HG02588 (cell line): ENCODE data around the gene RCC2.
"Not testable (repeated sequence)": the region's sequence is repeated elsewhere in the genome, so short reads cannot be mapped to it uniquely, and the experiment has no call there.

Experiments used
- ATAC-seq: cut with Tn5 transposase; IDR thresholded peaks from one replicate; pipeline ENCODE4 v1.9.1; 2021; ENCODE audit warnings: mild to moderate bottlenecking, moderate library complexity; ENCODE audit not compliant: unreplicated experiment

Gene RCC2

DNA sequence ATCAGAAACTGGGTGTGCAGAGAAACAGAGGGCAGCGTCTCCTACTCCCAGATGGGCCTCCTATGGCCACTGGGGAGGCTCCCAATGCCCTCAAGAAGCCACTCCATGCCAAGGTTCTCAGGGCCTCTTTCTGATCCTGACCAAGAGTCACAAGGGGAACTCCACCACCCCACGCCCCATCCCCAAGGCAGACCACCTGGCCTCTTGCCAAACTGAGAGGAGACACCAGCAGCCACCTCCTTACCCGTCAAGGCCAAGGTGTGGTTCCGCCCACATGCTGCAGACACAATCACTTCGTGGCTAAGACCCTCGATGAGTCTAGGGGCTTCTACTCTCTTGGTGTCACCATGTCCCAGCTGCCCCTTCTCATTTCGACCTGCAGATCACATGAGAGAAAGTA lies 17.0 kb downstream of the RCC2 start:
- ATAC-seq = no peak

DNA sequence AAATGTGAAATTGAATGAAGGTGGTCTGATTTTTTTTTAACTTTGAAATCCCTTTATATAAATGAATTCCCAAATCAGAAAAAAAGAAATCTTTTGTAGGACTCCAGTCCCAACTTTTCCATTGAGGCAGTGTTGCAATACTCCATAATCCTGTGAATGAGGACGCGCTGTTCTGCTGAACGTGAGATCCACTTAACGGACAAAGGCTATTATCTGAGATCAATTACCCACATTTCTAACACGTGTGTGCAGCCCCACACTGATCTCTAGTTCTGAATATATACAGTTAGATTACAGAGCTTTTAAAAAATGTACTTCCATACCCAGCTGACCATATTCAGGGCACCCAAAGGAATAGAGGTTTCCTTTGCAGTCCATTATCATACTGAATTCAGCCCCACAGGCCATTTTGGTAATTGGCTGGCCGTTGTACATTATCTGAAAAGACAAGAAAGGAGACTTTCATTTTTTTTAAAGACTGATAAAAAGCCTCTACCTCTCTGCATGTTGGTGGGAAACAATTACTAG lies 19.0 kb downstream of the RCC2 start:
- no peak for ATAC-seq

DNA sequence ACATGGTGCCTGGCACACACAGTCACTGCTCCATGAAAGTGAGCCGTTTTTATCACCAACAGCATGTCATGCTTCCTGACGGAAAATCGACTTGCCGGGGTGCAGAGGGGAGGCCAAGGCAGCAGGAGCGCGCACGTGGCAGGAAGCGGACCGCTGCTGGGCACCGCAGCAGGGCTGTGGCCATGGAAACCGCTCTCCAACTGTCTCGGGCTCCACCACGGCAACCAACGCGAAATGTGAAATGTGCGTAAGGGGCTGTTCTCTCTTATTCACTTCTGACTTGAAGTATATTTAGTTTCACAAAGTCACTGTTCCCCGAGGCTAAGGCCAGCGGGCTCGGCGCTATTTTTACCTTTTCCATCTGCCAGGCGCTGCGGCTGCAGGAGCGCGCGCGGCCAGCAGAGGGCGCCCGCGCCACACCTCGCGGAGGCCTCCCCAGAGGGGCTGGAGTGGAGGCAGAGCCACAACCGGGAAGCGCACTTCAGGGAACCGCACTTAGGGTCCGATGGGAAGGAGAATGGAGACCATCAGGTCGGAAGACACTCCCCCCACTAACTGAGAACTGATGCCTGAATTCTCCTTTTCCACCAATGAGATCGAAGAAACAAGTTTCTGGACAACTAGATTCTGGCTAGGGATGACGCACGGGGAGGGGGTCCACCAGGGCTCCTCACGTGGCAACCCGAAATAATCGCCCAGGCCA lies 19.7 kb downstream of the RCC2 start:
- ATAC-seq = no peak

DNA sequence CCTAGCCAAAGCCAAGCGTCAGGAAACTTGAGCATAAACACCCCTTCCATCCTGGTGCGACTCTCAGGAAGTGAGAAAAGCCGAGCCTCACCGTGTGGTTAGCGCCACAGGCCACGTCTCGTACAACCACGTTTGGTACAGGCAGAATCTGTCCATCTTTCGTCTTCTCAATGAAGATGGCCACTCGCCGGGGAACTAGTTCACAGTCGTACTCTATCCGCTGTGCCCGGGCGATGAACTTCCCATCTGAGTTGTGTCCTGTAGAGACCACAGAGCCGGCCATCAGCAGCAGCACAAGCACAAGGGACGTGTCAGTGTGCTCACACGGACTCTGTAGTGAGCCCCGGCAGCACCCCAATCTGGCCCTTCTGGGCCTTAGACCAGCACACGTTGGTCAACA lies 23.1 kb downstream of the RCC2 start:
- ATAC-seq = no peak

DNA sequence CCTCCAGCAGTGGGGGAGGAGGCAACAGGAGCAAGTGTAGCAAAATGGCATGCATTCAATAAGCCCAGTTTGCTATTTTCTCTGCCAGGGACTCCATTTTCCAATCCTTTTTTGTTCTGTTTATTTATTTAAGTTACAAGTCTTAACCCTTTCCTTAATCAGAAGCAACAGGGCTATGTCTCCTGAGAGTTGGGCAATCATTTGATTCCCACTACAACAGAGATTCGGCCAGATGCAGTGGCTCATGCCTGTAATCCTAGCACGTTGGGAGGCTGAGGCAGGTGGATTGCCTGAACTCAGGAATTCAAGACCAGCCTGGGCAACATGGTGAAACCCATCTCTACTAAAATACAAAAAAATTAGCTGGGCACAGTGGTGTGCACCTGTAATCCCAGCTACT lies 25.5 kb downstream of the RCC2 start:
- no peak for ATAC-seq

DNA sequence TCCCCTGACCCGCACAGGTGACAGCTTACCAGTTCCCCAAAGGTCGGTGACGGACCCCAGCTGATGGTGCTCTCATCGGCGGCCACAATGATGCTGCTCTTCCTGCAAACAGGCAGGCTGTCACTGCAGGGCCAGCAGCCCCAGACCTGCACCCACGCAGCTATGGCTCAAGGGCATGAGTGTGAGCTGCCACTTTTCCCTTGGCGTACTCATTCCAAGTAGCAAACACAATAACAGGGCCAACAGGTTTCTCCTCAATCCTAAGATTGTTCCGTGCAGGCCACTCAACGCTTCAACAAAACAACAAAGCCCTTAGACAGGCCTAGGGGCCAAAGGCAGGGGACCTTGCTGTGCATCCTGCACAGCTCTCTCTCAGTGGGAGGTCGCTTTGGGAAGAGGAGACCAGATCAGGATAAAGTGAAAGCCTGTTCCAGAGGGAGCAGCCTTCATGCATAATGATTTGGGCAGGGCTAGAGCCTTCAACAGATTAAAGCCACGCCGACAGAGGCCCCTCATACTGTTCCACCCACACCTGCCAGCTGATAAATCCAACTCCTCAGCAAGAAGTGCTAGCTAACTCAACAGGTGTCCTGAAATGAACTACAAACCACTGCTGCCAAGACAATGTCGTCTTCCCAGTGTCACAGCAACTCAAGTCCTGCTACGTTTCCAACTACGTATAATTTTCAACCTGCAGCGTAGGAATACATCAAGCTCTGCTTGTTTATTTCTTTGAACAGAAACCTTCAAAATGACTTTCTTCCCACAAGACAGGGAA lies 27.2 kb downstream of the RCC2 start:
- no peak for ATAC-seq

DNA sequence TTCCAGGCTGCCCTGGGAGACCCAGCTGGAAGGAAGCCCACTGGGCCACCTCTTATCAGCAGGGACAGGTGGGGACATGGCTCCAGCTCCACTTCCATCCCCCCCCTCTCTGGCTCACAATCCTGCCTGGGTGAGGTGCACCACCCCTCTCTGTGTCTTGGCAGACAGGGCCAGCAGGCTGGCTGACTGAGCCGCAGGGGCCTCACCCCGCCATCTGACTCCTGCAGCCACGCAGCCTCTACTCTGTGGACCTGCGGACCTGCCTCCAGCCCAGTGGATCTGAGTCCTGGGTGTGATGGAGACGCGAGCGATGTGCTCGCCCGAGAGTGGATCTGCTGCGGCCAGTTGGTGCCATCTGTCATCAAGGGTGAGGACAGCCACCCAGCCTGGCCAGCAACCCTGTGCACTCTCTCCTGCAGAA lies 30.1 kb downstream of the RCC2 start:
- no peak for ATAC-seq

DNA sequence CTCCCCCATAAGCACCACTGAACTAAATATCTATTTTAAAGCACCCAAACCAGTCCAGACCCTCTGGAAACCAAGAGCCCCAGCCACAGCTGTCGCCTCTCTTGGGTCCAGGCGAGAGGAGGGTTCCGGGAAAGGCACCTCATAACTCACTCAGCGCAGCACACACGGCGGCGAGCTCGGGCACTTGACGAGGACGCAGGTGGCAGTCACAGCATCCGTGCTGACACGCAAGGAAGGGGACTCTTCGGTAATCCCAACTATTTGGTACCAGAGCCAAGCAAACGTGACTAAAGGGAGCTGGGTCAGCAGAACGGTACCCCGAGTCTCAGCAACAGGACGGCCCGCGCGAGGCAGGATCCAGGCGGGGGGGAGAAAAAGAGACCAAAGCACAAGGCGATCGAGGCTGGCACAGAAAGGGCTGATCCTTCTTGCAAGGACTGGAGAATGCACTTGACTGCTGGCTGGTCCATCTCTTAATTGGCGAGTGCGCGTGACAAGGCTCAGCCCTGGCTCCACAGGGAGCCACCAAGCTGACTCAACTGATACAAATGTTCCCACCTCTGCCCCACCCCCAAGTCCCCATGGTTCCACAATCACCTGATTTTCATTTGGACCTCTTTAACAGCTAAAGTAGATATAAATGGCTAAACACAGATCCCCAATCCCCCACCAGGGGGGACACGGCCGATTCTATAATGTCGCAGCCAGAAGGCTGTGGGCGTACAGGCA lies 31.5 kb downstream of the RCC2 start:
- ATAC-seq = not testable (repeated sequence)

DNA sequence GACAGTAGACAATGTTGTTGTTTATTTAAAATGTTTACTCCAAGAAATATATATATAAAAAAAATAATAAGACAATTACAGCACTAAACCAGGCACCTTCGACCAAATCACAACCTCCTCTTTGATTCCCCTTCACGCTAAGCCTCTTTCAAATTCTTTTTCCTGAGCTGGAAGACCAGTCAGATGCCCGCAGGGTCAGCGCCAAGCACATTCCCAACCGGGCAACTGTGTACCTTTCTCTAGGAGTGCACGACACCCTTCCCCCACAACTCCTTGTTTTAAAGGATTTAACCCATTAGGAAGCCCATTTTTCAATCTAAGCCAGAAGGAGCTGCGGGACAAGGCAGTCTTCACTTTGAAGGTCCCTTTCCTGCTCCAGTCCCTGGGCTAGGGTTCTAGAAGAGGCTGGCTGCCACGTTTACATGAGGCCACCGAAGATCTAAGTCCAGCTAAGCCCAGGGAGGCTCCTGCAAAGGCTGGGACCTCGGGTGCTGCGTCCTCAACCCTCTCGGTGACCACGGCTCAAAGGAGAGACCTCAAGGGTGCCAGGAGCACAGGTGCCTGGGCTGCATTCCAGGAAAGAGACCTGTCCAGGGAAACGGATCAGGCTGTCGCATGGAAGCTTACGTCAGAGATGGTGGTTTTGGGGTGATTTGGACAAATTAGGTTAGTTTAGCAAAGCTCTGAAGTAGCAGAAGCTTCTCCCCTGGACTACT lies 32.6 kb downstream of the RCC2 start:
- not testable (repeated sequence) for ATAC-seq

DNA sequence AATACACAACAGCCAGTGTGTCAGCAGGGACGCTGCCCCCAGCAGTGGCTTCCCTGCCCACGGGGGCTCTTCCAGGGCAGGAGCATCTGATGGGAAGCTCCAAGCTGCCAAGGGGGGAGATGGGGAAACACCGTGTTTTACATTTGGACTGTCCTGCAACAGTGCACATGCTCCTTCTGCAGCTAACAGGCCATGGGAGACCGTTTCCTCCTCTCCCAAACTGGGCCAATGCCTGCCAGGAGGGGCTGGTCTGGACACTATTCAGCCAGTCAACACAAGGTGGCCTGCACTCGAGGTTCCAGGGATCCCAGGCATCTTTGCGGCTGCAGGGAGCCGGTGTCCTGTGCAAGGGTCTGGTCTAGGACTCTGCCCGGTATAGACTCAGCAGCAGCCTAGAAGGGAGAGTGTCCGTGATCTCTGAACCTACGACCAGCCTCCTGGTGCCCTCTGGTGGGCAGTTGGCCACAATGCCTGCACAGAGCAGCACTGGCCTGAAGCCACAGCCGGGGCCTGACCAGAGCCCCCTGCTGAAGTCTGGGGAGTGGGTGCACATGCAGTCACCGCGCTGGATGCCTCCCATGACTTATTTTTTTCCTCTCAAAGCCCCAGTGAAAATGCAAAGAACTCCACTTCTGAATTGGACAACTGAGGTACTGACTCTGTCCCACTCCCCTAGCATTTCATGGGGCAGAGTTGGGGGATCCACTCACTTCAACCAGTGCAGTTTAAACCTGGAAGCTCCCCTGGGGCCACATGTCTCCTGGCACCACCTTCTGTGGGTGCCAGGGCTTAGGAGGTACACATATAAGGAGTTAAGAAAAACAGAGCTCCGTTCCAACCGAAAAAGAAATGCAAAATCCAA lies 33.3 kb downstream of the RCC2 start:
- ATAC-seq = no peak

DNA sequence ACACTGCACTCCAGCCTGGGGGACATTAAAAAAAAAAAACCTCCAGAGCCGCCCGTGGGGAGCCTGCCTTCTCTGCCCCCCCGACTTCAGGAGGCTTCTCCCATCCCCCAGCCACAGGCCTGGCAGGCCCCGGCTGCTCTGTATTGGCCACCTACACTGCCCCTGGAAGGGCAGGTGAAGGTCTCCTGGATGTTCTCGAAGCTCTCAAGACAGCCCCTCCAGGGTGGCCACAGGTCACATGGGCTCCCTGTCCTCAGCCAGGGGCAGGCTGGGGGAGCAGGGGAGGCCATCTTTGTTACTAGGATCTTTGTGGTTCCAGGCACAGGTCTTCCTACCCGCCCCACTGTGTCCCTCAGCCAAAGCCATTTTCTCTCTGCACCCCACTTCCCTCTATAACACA lies 34.7 kb downstream of the RCC2 start:
- no peak for ATAC-seq

DNA sequence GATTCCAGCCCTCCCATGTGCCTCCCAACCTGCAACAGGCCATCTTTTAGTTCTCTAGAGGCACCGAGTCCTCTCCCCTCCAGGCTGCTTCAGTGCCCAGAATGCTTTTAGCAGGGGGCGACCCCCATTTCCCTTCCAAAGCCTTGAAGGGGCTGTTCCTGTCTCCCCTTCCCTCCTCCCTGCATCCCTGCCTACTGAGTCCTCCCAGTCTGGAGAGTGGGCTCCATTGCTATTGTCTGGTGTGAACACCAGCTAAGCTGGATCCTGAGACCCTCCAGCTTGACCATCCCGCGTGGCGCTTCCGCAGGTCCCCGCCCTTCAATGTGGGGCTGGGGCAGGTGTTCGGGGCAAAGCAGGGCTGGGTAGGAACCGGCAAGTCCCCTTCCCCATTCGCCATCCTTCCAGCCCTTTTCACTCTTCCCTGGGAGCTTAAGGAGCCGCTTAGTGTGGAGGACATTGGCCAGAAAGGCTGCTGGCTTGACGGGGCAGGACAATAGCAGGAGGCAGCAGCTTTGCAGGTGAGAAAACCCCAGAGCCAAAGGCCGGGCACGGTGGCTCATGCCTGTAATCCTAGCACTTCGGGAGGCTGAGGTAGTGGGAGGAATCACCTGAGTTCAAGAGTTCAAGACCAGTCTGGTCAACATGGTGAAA lies 35.3 kb downstream of the RCC2 start:
- no peak for ATAC-seq

DNA sequence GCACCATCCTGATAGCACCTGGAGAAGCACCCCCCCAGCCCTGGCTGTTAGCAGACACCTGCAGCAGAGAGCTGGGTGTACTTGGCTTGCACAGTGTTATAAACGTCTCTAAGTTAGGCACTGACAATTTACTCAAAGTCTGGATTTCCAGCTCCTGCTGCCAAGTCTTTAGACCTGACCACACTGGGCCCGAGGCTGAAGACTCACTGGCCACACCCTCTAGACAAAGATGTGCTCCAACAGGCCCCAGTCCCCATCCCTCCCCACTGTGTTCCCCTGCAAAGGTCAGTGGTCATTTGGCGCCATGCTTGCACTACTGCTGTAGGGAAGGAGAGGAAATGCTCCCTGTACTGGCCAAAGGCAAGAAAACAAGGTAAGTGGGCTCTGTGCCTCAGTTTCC lies 36.4 kb downstream of the RCC2 start:
- no peak for ATAC-seq

DNA sequence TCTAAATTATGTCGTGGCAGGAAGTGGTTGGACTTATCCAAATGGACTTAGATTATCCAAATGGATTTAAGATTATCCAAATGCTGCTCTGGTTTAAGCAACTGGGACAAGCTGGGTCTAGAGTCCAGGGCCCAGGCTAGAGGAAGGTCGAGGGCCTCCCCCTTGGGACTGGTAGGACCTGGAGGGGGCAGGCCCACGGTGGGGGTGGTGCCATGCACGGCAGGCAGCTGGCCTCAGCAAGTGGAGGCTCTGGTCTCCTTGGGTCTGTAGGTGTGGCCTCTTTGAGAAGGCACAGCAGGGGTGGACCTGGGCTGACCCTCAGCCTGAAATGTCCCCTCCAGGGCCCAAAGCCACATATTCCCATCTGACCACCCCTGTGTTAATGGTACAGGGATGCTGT lies 37.6 kb downstream of the RCC2 start:
- ATAC-seq = no peak

DNA sequence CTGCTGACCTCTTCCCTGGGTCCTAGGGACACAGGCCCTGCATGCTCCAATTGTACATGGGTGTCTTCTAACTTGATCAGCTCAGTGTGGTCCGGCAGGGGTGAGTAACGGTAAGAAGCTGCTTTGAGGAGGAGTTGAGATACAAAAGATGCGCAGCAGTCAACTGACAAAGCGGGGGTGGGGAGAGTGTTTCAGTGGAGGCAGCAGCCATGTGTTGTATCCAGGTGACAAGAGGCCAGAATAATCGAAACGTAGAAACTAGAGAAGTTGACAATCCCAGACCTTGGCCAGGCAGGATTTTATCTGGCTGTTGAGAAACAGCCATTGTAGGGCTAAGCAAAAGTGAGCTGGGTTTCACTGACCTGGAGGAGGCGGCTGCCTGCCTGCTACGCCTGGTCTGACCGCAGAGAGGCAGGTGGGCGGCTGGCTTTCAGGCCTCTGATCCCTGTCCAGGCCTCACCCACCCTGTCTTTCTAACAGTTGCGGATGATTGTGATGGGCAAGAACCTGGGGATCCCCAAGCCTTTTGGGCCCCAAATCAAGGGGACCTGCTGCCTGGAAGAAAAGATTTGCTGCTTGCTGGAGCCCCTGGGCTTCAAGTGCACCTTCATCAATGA lies 38.6 kb downstream of the RCC2 start:
- no peak for ATAC-seq

DNA sequence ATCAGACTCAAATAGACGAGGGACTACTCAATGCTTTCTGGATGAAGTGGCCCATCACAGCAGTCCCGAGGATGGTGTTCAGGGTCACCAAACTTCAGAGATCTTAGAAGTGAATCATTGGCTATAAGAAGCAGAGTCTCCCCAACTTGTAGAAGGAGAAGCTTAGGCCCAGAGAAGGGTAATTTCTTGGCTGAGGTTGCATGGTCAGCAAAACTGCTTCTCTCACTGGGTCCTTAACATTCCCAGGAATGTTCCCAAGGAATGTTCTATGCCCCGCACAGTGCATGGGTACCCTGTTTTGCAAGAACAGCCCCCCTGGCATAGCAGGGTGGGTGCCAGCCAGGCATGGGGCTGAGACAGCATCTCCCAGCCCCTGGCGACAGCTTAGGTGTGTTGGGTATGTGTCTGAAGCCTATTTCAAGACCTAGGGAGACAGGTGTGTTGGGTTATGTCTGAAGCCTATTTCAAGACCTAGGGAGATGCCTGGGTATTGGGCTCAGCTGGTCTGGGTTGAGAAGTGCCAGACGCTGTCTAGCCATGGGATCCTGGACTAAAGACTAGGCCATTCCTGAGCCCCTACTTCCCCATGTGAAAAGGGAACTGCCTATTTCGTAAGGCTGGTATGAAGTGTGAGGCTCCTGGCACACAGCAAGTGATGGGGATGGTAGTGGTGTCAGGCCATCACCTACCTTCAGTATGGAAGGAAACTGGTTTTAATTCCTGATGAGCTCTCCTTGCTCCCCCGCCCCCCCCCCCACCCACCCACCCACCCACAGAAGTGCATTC lies 41.4 kb downstream of the RCC2 start:
- ATAC-seq = no peak

DNA sequence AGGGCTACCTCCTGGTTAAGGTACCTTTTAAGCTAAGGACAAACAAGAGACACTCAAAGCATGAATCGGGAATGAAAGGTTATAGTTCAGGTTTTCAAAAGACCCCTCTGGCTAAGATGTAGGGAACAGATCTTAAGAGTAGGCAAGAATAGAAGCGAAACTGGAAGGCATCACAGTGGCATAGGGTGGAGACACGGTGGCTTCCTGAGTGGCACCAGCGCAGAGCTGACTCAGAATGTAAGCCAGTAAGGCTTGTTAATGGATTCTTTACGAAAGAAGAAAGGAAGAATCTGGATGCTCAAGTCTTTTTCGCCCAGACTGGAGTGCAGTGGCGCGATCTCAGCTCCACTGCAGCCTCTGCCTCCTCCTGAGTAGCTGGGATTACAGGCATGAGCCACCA lies 46.2 kb downstream of the RCC2 start:
- ATAC-seq = no peak

DNA sequence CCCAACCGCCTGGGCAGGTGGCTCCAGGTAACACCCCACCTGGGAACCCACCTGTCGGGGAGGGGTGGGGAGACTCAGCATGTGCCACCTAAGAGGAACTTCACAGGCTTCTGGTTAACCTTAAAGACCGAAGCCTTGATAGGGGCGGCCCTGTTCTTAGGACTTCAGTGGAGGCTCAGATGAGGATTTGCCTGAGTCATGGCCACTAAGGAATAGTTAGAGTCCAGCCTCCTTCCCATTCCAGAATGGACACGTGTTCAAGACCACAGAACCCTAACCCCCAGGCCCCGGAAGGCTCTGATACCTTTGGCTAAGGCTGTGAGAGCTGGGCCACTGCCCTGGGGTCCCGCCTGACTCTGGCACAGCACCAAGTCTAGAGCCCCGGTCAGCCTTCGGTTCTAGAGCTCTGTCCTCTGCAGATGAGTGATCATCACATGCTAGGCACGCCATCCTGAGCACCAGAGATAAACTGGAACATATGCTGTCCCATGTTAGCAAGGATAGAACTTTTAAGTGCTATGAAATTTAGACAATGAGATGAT lies 47.2 kb downstream of the RCC2 start:
- ATAC-seq = no peak
